Kidney epithelial cell (primary cell): ENCODE measurements around the gene ZKSCAN1. TPM values are rescaled to one million over a fixed set of nuclear protein-coding genes. Genes with fewer than 3 reads are reported as not detected.
A peak's percentile ranks its signal among the peaks of the same experiment; 100 is the strongest.

Experiments used
- DNase-seq: peaks from one replicate; pipeline ENCODE4 v3.0.0-alpha.2; 2010; ENCODE audit warnings: low read depth
- H3K27me3 ChIP-seq: 2 replicates; pipeline ENCODE4 v1.6.0; 2011; ENCODE audit warnings: low read length; ENCODE audit not compliant: control insufficient read depth, insufficient read depth
- H3K36me3 ChIP-seq: 2 replicates; pipeline ENCODE4 v1.5.1; 2011; ENCODE audit warnings: low read length; ENCODE audit not compliant: control insufficient read depth, insufficient read depth
- H3K4me3 ChIP-seq: 2 replicates; pipeline ENCODE4 v1.5.1; 2011; ENCODE audit warnings: low read depth, mild to moderate bottlenecking, control low read depth, low read length
- CTCF ChIP-seq: IDR thresholded peaks from 2 replicates; pipeline ENCODE4 v1.5.1; 2011; ENCODE audit warnings: mild to moderate bottlenecking, moderate library complexity, low read length, control low read depth, inconsistent platforms; ENCODE audit not compliant: insufficient read depth, poor library complexity, severe bottlenecking
- total RNA-seq: library from RNA; depleted of rRNA; stranded (reverse); fragments of >200 nt; gene quantifications from 2 replicates; pipeline ENCODE4 v1.2.3, GENCODE V29; 2015

The ZKSCAN1 gene
- total RNA-seq, 1 donor from 2014 or later = 40.3 TPM

- TF ChIP-seq CTCF = no peak
- H3K27me3 ChIP-seq = peaks cover 2% of the 10 kb centered on the region
- peak overlapping the region; percentile 41 for H3K4me3 ChIP-seq
- no peaks in the 10 kb centered on the region for H3K36me3 ChIP-seq
- DNase-seq = no peak
Observed at GRCh38 chr7:99996755-99997544, 18.4 kb upstream of the ZKSCAN1 start.

GRCh38 chr7:99997545-99998137 lies 17.8 kb upstream of the ZKSCAN1 start:
- H3K4me3 ChIP-seq = peak overlapping the region; percentile 41
- peaks cover 2% of the 10 kb centered on the region for H3K27me3 ChIP-seq
- DNase-seq = no peak
- no peaks in the 10 kb centered on the region for H3K36me3 ChIP-seq
- TF ChIP-seq CTCF = peak; percentile 28

GRCh38 chr7:100000239-100000638 lies 15.2 kb upstream of the ZKSCAN1 start:
- Histone ChIP-seq H3K4me3 (no peak overlapping the region), H3K27me3 (peaks cover 2% of the 10 kb centered on the region), H3K36me3 (no peaks in the 10 kb centered on the region)
- TF ChIP-seq CTCF = no peak
- no peak for DNase-seq

- no peak for TF ChIP-seq CTCF
- no peak for DNase-seq
- Histone ChIP-seq H3K4me3 (no peak overlapping the region), H3K27me3 (no peaks in the 10 kb centered on the region), H3K36me3 (no peaks in the 10 kb centered on the region)
Observed at GRCh38 chr7:100003711-100004661, 11.4 kb upstream of the ZKSCAN1 start.

GRCh38 chr7:100007887-100008286 lies 7.5 kb upstream of the ZKSCAN1 start:
- H3K36me3 ChIP-seq = no peaks in the 10 kb centered on the region
- no peak for DNase-seq

More at GRCh38 chr7:100007887-100008286, 7.5 kb upstream of the ZKSCAN1 start:
- Histone ChIP-seq H3K4me3 (no peak overlapping the region), H3K27me3 (no peaks in the 10 kb centered on the region)
- no peak for TF ChIP-seq CTCF
